PC-3 (cell line): Measurements from ENCODE around the gene WDR45B. TPM values are rescaled to one million over a fixed set of nuclear protein-coding genes. Genes with fewer than 3 reads are reported as not detected.

Experiments used
- ATAC-seq: fragments of 200-7000 bp; cut with Tn5 transposase; 2 replicates; pipeline ENCODE4 v1.9.1; 2020; ENCODE audit warnings: mild to moderate bottlenecking, moderate library complexity
- BruUV-seq: library from RNA; stranded (reverse); fragments of 400-500 nt; replicated peaks from 2 replicates; lab custom pipeline; 2021; lab: Mats Ljungman, UMichigan
- CTCF ChIA-PET: fragments of 300-600 bp; sonication (Branson Sonifier 250); formaldehyde crosslinking; loops from one replicate; lab custom pipeline; 2022; ENCODE audit warnings: antibody characterized with exemption; lab: Charles Lee
- POLR2A ChIA-PET: fragments of 300-600 bp; sonication (Branson Sonifier 250); formaldehyde crosslinking; loops from one replicate; lab custom pipeline; 2022; ENCODE audit warnings: antibody characterized with exemption; ENCODE audit not compliant: unreplicated experiment; lab: Charles Lee
- DNase-seq: peaks from one replicate; pipeline ENCODE4 v3.0.0-alpha.2; 2015
- H2AFZ ChIP-seq: fragments of 300-600 bp; sonication (generic); 2 replicates; pipeline ENCODE4 v1.6.0; 2016; ENCODE audit warnings: antibody characterized with exemption, low read length
- H3F3A ChIP-seq: fragments of 300-600 bp; sonication (generic); one replicate; pipeline ENCODE4 v1.6.0; 2017; ENCODE audit warnings: antibody characterized with exemption, low read length, control low read depth, mild to moderate bottlenecking; ENCODE audit not compliant: unreplicated experiment
- H3K27ac ChIP-seq: fragments of 300-600 bp; sonication (generic); 2 replicates; pipeline ENCODE4 v1.5.1; 2016; ENCODE audit warnings: mild to moderate bottlenecking, low read length
- H3K27me3 ChIP-seq: fragments of 300-600 bp; sonication (generic); 2 replicates; pipeline ENCODE4 v1.6.1; 2016; ENCODE audit warnings: low read length, mixed read lengths
- H3K36me3 ChIP-seq: fragments of 300-600 bp; sonication (generic); 2 replicates; pipeline ENCODE4 v1.6.1; 2016; ENCODE audit warnings: low read depth, mixed run types, low read length, mixed read lengths
- H3K4me1 ChIP-seq: fragments of 300-600 bp; sonication (generic); 2 replicates; pipeline ENCODE4 v1.5.1; 2016; ENCODE audit warnings: low read length; ENCODE audit not compliant: insufficient read depth
- H3K4me2 ChIP-seq: fragments of 300-600 bp; sonication (generic); 2 replicates; pipeline ENCODE4 v1.6.0; 2016; ENCODE audit warnings: low read length
- H3K4me3 ChIP-seq: fragments of 300-600 bp; sonication (generic); 2 replicates; pipeline ENCODE4 v1.5.1; 2016; ENCODE audit warnings: mild to moderate bottlenecking, low read length, mixed read lengths
- H3K79me2 ChIP-seq: fragments of 300-600 bp; sonication (generic); 2 replicates; pipeline ENCODE4 v1.6.1; 2017; ENCODE audit warnings: low read length, mixed read lengths
- H3K9ac ChIP-seq: fragments of 300-600 bp; sonication (generic); 2 replicates; pipeline ENCODE4 v1.6.0; 2016; ENCODE audit warnings: mild to moderate bottlenecking, low read length
- H3K9me2 ChIP-seq: fragments of 300-600 bp; sonication (generic); replicated peaks from 2 replicates; pipeline ENCODE4 v1.6.1; 2016; ENCODE audit warnings: mixed run types, low read length, mixed read lengths
- H3K9me3 ChIP-seq: fragments of 300-600 bp; sonication (generic); 2 replicates; pipeline ENCODE4 v1.6.1; 2016; ENCODE audit warnings: low read length, mixed read lengths
- H4K20me1 ChIP-seq: fragments of 300-600 bp; sonication (generic); 2 replicates; pipeline ENCODE4 v1.6.1; 2016; ENCODE audit warnings: low read length, mixed read lengths
- CTCF ChIP-seq: fragments of 300-600 bp; sonication (generic); conservative IDR thresholded peaks from 2 replicates; pipeline ENCODE4 v1.5.1; 2017; ENCODE audit warnings: antibody characterized with exemption, low read depth, mild to moderate bottlenecking, low read length
- EZH2 ChIP-seq: fragments of 300-600 bp; sonication (generic); IDR thresholded peaks from one replicate; pipeline ENCODE4 v1.6.1; 2017; ENCODE audit warnings: antibody characterized with exemption, mild to moderate bottlenecking, low read length; ENCODE audit not compliant: unreplicated experiment
- EZH2phosphoT487 ChIP-seq: fragments of 300-600 bp; sonication (generic); IDR thresholded peaks from 2 replicates; pipeline ENCODE4 v1.6.1; 2018; ENCODE audit warnings: mild to moderate bottlenecking, antibody characterized with exemption, low read length, borderline replicate concordance
- intact Hi-C: fragments of 100-400 bp; cut with micrococcal nuclease; formaldehyde crosslinking; loops from 2 replicates; pipeline ENCODE4 v1.9.0; 2023
- total RNA-seq: library from RNA; depleted of rRNA; stranded (reverse); fragments of >200 nt; gene quantifications from 2 replicates; pipeline ENCODE4 v1.2.3, GENCODE V29; 2014

WDR45B gene
- total RNA-seq, 1 experiment from 2014 or later: 110 TPM

GRCh38 chr17:82605939-82606600 is 42.2 kb downstream of the WDR45B start:
- no peak for DNase-seq
- no TSS peak for BruUV-seq
- ATAC-seq: no peak
- Histone ChIP-seq H4K20me1 (no peaks in the 10 kb centered on the region), H3K4me1 (no peaks in the 10 kb centered on the region), H3K4me2 (no peak overlapping the region), H3K4me3 (no peak overlapping the region), H3K36me3 (peaks cover 35% of the 10 kb centered on the region), H2AFZ (no peak overlapping the region), H3K27me3 (no peaks in the 10 kb centered on the region), H3K9me2 (no peaks in the 10 kb centered on the region), H3F3A (peaks cover 5% of the 10 kb centered on the region), H3K9ac (no peak overlapping the region), H3K9me3 (no peaks in the 10 kb centered on the region), H3K27ac (no peak overlapping the region), H3K79me2 (no peaks in the 10 kb centered on the region)
- ChIA-PET CTCF (no interaction called here), POLR2A (no interaction called here)
- TF ChIP-seq EZH2phosphoT487 (no peak), EZH2 (no peak), CTCF (no peak)
- intact Hi-C loops: no loop called here

DNA sequence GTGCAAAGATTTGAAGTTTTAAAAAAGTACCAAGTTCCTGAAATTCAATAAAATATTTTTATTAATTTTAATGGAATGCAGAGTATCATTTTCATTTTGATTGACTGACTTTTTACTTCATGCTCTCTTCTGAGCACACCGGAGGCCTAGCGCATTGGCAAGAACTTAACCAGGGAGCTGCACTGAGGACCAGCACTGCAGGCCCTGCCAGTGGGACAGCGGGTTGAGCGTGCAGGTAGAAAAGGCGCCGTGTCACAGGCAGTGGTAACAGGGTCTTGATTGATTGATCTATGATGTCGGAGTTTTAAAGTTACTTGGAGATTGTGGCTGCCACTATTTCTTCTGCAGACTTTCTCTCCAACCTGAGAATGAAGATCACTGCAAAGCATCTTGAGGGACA is 43.7 kb downstream of the WDR45B start:
- no TSS peak for BruUV-seq
- H3K9me2 ChIP-seq: no peaks in the 10 kb centered on the region
- no peak overlapping the region for H3K9ac ChIP-seq
- no peaks in the 10 kb centered on the region for H3K4me1 ChIP-seq
- H2AFZ ChIP-seq: no peak overlapping the region
- H3K79me2 ChIP-seq: no peaks in the 10 kb centered on the region
- no peak for DNase-seq
- no peak overlapping the region for H3K4me2 ChIP-seq
- intact Hi-C loops: no loop called here
- CTCF ChIA-PET: no interaction called here
- no peak overlapping the region for H3K4me3 ChIP-seq
- H3K9me3 ChIP-seq: no peaks in the 10 kb centered on the region
- H4K20me1 ChIP-seq: no peaks in the 10 kb centered on the region
- no peak for ATAC-seq
- TF ChIP-seq EZH2 (no peak), EZH2phosphoT487 (no peak), CTCF (no peak)
- H3F3A ChIP-seq: peaks cover under 1% of the 10 kb centered on the region
- no peaks in the 10 kb centered on the region for H3K27me3 ChIP-seq
- H3K36me3 ChIP-seq: peaks cover 39% of the 10 kb centered on the region
- no peak overlapping the region for H3K27ac ChIP-seq
- POLR2A ChIA-PET: no interaction called here

GRCh38 chr17:82603981-82604448 is 44.2 kb downstream of the WDR45B start:
- DNase-seq (no peak), ATAC-seq (no peak)
- Histone ChIP-seq H3K9me2 (no peaks in the 10 kb centered on the region), H2AFZ (no peak overlapping the region), H3K4me1 (no peaks in the 10 kb centered on the region), H3K36me3 (peaks cover 39% of the 10 kb centered on the region), H3K27me3 (no peaks in the 10 kb centered on the region), H3K27ac (no peak overlapping the region), H3K4me2 (no peak overlapping the region), H3K4me3 (no peak overlapping the region), H3K9me3 (no peaks in the 10 kb centered on the region), H3K9ac (no peak overlapping the region), H4K20me1 (no peaks in the 10 kb centered on the region), H3K79me2 (no peaks in the 10 kb centered on the region), H3F3A (no peaks in the 10 kb centered on the region)
- POLR2A ChIA-PET: no interaction called here
- no peak for TF ChIP-seq CTCF
- no peak for TF ChIP-seq EZH2
- no peak for TF ChIP-seq EZH2phosphoT487
- BruUV-seq: no TSS peak
- CTCF ChIA-PET: no interaction called here
- intact Hi-C loops: no loop called here
